ENCODE results near the gene CLPX.

Gene CLPX

GRCh38 chr15:65223996-65224395, 38.9 kb upstream of the CLPX start:
- TF ChIP-seq FOXP2 (optimal IDR thresholded peaks at IDR 0.05; ENCODE audit: borderline replicate concordance, extremely low read depth, extremely low read length, insufficient read depth): no peak
- no peak for TF ChIP-seq SIN3A (IDR thresholded peaks at IDR 0.05; ENCODE audit: borderline replicate concordance, insufficient read depth, low read length)
- no peak for TF ChIP-seq TAF1 (IDR thresholded peaks at IDR 0.05; ENCODE audit: borderline replicate concordance, insufficient read depth, low read length)
- TF ChIP-seq POLR2AphosphoS5 (IDR thresholded peaks at IDR 0.05; ENCODE audit: low read depth, low read length): no peak
- no peak for TF ChIP-seq REST (IDR thresholded peaks at IDR 0.05; ENCODE audit: insufficient read depth in 1 of 2, low read depth in 2 of 2, low read length in 2 of 2)

GRCh38 chr15:65222891-65223290, 37.7 kb upstream of the CLPX start:
- no peak for TF ChIP-seq TAF1 (IDR thresholded peaks at IDR 0.05; ENCODE audit: borderline replicate concordance, insufficient read depth, low read length)
- no peak for TF ChIP-seq REST (IDR thresholded peaks at IDR 0.05; ENCODE audit: insufficient read depth in 1 of 2, low read depth in 2 of 2, low read length in 2 of 2)
- no peak for TF ChIP-seq POLR2AphosphoS5 (IDR thresholded peaks at IDR 0.05; ENCODE audit: low read depth, low read length)
- no peak for TF ChIP-seq FOXP2 (optimal IDR thresholded peaks at IDR 0.05; ENCODE audit: borderline replicate concordance, extremely low read depth, extremely low read length, insufficient read depth)
- TF ChIP-seq SIN3A (IDR thresholded peaks at IDR 0.05; ENCODE audit: borderline replicate concordance, insufficient read depth, low read length): no peak

GRCh38 chr15:65221697-65222096, 36.6 kb upstream of the CLPX start:
- TF ChIP-seq SIN3A (IDR thresholded peaks at IDR 0.05; ENCODE audit: borderline replicate concordance, insufficient read depth, low read length): no peak

- TF ChIP-seq SIN3A (IDR thresholded peaks at IDR 0.05; ENCODE audit: borderline replicate concordance, insufficient read depth, low read length) (no peak), TAF1 (IDR thresholded peaks at IDR 0.05; ENCODE audit: borderline replicate concordance, insufficient read depth, low read length) (no peak), FOXP2 (optimal IDR thresholded peaks at IDR 0.05; ENCODE audit: borderline replicate concordance, extremely low read depth, extremely low read length, insufficient read depth) (no peak), REST (IDR thresholded peaks at IDR 0.05; ENCODE audit: insufficient read depth in 1 of 2, low read depth in 2 of 2, low read length in 2 of 2) (no peak), POLR2AphosphoS5 (IDR thresholded peaks at IDR 0.05; ENCODE audit: low read depth, low read length) (no peak)
These were observed 34.0 kb upstream of the CLPX start for GRCh38 chr15:65219137-65219536.

GRCh38 chr15:65217526-65218482, 32.7 kb upstream of the CLPX start:
- TF ChIP-seq POLR2AphosphoS5 (IDR thresholded peaks at IDR 0.05; ENCODE audit: low read depth, low read length) (no peak), REST (IDR thresholded peaks at IDR 0.05; ENCODE audit: insufficient read depth in 1 of 2, low read depth in 2 of 2, low read length in 2 of 2) (no peak), FOXP2 (optimal IDR thresholded peaks at IDR 0.05; ENCODE audit: borderline replicate concordance, extremely low read depth, extremely low read length, insufficient read depth) (no peak), TAF1 (IDR thresholded peaks at IDR 0.05; ENCODE audit: borderline replicate concordance, insufficient read depth, low read length) (no peak), SIN3A (IDR thresholded peaks at IDR 0.05; ENCODE audit: borderline replicate concordance, insufficient read depth, low read length) (no peak)

Measured in PFSK-1 (cell line).